SK-N-SH (cell line): ENCODE data around the gene SYNM. TPM values are rescaled to one million over a fixed set of nuclear protein-coding genes. Genes with fewer than 3 reads are reported as not detected.

Experiments
- CTCF ChIA-PET: fragments of 300-600, 350-600 bp; formaldehyde crosslinking; extraction: SDS; loops from one replicate; lab custom pipeline; 2021; lab: Yijun Ruan, JAX
- POLR2A ChIA-PET: fragments of 350-600 bp; sonication (Branson Sonifier 250); formaldehyde crosslinking; extraction: SDS; loops from one replicate; lab custom pipeline; 2020; ENCODE audit warnings: antibody characterized with exemption, inconsistent platforms; lab: Yijun Ruan, JAX
- DNase-seq: peaks from one replicate; pipeline ENCODE4 v3.0.0; 2012
- H2AFZ ChIP-seq: fragments of 200-600 bp; sonication (generic); 2 replicates; pipeline ENCODE4 v1.8.1; 2016; ENCODE audit warnings: antibody characterized with exemption, mild to moderate bottlenecking, low read depth
- H3F3A ChIP-seq: fragments of 200-600 bp; sonication (generic); replicated peaks from 2 replicates; pipeline ENCODE3; 2016; ENCODE audit warnings: antibody characterized with exemption, mild to moderate bottlenecking; ENCODE audit not compliant: insufficient read depth
- H3K27ac ChIP-seq, 2 experiments: fragments of 200-500 bp in 1 of 2; fragments of 200-600 bp in 1 of 2; sonication (Bioruptor generic) in 1 of 2; sonication (generic), shearing (Covaris generic) in 1 of 2; 2 replicates each; pipeline versions ENCODE4 v1.5.1 to v1.6.1; 2014 to 2016; ENCODE audit warnings: low read depth in 2 of 2, inconsistent platforms in 1 of 2, low read length in 1 of 2, mild to moderate bottlenecking in 1 of 2, mixed read lengths in 1 of 2
- H3K27me3 ChIP-seq: fragments of 200-600 bp; sonication (generic), shearing (Covaris generic); 2 replicates; pipeline ENCODE4 v1.6.1; 2016; ENCODE audit warnings: mixed run types; ENCODE audit not compliant: insufficient read depth
- H3K36me3 ChIP-seq, 2 experiments: fragments of 200-500 bp in 1 of 2; fragments of 200-600 bp in 1 of 2; sonication (Bioruptor generic) in 1 of 2; sonication (generic) in 1 of 2; replicated peaks in 1 of 2; 2 replicates each; pipeline versions ENCODE3 to v1.5.1; 2014 to 2016; ENCODE audit warnings: low read length in 1 of 2, mild to moderate bottlenecking in 1 of 2; ENCODE audit not compliant: insufficient read depth in 2 of 2, control insufficient read depth in 1 of 2
- H3K4me1 ChIP-seq, 2 experiments: fragments of 200-500 bp in 1 of 2; fragments of 200-600 bp in 1 of 2; sonication (Bioruptor generic) in 1 of 2; sonication (generic), shearing (Covaris generic) in 1 of 2; 2 replicates each; pipeline versions ENCODE4 v1.5.1 to v1.6.1; 2014 to 2016; ENCODE audit warnings: low read depth in 1 of 2, low read length in 1 of 2, mixed run types in 1 of 2; ENCODE audit not compliant: insufficient read depth in 2 of 2, control insufficient read depth in 1 of 2
- H3K4me2 ChIP-seq: fragments of 200-600 bp; sonication (generic), shearing (Covaris generic); 2 replicates; pipeline ENCODE4 v1.6.1; 2017; ENCODE audit warnings: mixed run types
- H3K4me3 ChIP-seq, 2 experiments: fragments of 200-500 bp in 1 of 2; fragments of 200-600 bp in 1 of 2; sonication (Bioruptor generic) in 1 of 2; sonication (generic), shearing (Covaris generic) in 1 of 2; 2 replicates each; pipeline versions ENCODE4 v1.5.1 to v1.8.1; 2014 to 2016; ENCODE audit warnings: low read depth in 2 of 2, inconsistent platforms in 1 of 2, low read length in 1 of 2, mild to moderate bottlenecking in 1 of 2, mixed read lengths in 1 of 2, moderate library complexity in 1 of 2
- H3K79me2 ChIP-seq: fragments of 200-600 bp; sonication (generic); 2 replicates; pipeline ENCODE4 v1.8.1; 2017; ENCODE audit warnings: mild to moderate bottlenecking; ENCODE audit not compliant: insufficient read depth
- H3K9ac ChIP-seq: fragments of 200-600 bp; sonication (generic); 2 replicates; pipeline ENCODE4 v1.6.1; 2017; ENCODE audit warnings: mixed run types
- H3K9me2 ChIP-seq: fragments of 200-600 bp; sonication (generic); 2 replicates; pipeline ENCODE4 v1.6.1; 2017; ENCODE audit warnings: mixed run types
- H3K9me3 ChIP-seq: fragments of 200-600 bp; sonication (generic); 2 replicates; pipeline ENCODE4 v1.6.1; 2017; ENCODE audit warnings: mixed run types, mild to moderate bottlenecking, moderate library complexity
- H4K20me1 ChIP-seq: fragments of 200-600 bp; sonication (generic); 2 replicates; pipeline ENCODE4 v1.6.1; 2017; ENCODE audit warnings: mild to moderate bottlenecking, mixed run types; ENCODE audit not compliant: insufficient read depth
- CHD2 ChIP-seq: fragments of 150-350 bp; IDR thresholded peaks from 2 replicates; pipeline ENCODE4 v1.6.1; 2018; ENCODE audit warnings: low read length; ENCODE audit not compliant: partially characterized antibody
- FOXJ3 ChIP-seq: sonication (generic); formaldehyde crosslinking; IDR thresholded peaks from 2 replicates; pipeline ENCODE4 v1.5.1; 2020; ENCODE audit warnings: mild to moderate bottlenecking, missing genetic modification reagents
- FOXM1 ChIP-seq: IDR thresholded peaks from 2 replicates; pipeline ENCODE4 v1.4.0; 2012; ENCODE audit warnings: low read depth, mild to moderate bottlenecking
- GABPA ChIP-seq: IDR thresholded peaks from 2 replicates; pipeline ENCODE4 v1.4.0; 2012; ENCODE audit warnings: low read depth, mild to moderate bottlenecking
- MXI1 ChIP-seq: IDR thresholded peaks from 2 replicates; pipeline ENCODE4 v1.6.1; 2012; ENCODE audit warnings: mild to moderate bottlenecking, low read depth, low read length, improper control_type of control experiment
- NFIC ChIP-seq: IDR thresholded peaks from 2 replicates; pipeline ENCODE4 v1.4.0; 2012; ENCODE audit warnings: borderline replicate concordance
- NRF1 ChIP-seq: IDR thresholded peaks from 2 replicates; pipeline ENCODE4 v1.6.1; 2012; ENCODE audit warnings: low read depth, mild to moderate bottlenecking, low read length
- POLR2AphosphoS5 ChIP-seq: IDR thresholded peaks from 2 replicates; pipeline ENCODE4 v1.6.1; 2012; ENCODE audit warnings: low read depth, low read length
- RAD21 ChIP-seq: IDR thresholded peaks from 2 replicates; pipeline ENCODE4 v1.6.1; 2012; ENCODE audit warnings: mild to moderate bottlenecking, low read length
- RXRA ChIP-seq: IDR thresholded peaks from 2 replicates; pipeline ENCODE4 v1.4.0; 2012; ENCODE audit warnings: low read depth, mild to moderate bottlenecking, borderline replicate concordance
- TCF12 ChIP-seq: IDR thresholded peaks from 2 replicates; pipeline ENCODE4 v1.4.0; 2012
- YY1 ChIP-seq: IDR thresholded peaks from 2 replicates; pipeline ENCODE4 v1.4.0; 2012; ENCODE audit warnings: low read depth, mild to moderate bottlenecking
- WGBS: methylation state at CpG from one replicate; pipeline ENCODE4 v1.1.6; 2017; ENCODE audit warnings: low lambda C conversion rate; 5-methylcytosine and 5-hydroxymethylcytosine counted together
- polyA plus RNA-seq, 3 experiments: library from polyadenylated mRNA; depleted of rRNA; stranded (reverse); fragments of >200 nt; gene quantifications; 2 replicates each; pipeline ENCODE4 v1.2.3, GENCODE V29; 2012
- TF ChIP-seq, protein P1 (sequence below): IDR thresholded peaks from 2 replicates; pipeline ENCODE4 v1.4.0; 2012; ENCODE audit warnings: low read depth
- TF ChIP-seq, protein P2 (sequence below): IDR thresholded peaks from 2 replicates; pipeline ENCODE4 v1.6.1; 2012; ENCODE audit warnings: mild to moderate bottlenecking, low read depth, low read length, moderate library complexity
- TF ChIP-seq, protein P3 (sequence below): fragments of 200-600 bp; sonication (generic); IDR thresholded peaks from 2 replicates; pipeline ENCODE4 v1.6.1; 2017; ENCODE audit warnings: antibody characterized with exemption, mild to moderate bottlenecking, moderate library complexity
- TF ChIP-seq, protein P4 (sequence below): IDR thresholded peaks from 2 replicates; pipeline ENCODE4 v1.4.0; 2012; ENCODE audit warnings: low read depth, borderline replicate concordance

The SYNM gene
- polyA plus RNA-seq, 1 of the 3 experiments (the other 2 are of a cell fraction), result 5.0 TPM

DNA sequence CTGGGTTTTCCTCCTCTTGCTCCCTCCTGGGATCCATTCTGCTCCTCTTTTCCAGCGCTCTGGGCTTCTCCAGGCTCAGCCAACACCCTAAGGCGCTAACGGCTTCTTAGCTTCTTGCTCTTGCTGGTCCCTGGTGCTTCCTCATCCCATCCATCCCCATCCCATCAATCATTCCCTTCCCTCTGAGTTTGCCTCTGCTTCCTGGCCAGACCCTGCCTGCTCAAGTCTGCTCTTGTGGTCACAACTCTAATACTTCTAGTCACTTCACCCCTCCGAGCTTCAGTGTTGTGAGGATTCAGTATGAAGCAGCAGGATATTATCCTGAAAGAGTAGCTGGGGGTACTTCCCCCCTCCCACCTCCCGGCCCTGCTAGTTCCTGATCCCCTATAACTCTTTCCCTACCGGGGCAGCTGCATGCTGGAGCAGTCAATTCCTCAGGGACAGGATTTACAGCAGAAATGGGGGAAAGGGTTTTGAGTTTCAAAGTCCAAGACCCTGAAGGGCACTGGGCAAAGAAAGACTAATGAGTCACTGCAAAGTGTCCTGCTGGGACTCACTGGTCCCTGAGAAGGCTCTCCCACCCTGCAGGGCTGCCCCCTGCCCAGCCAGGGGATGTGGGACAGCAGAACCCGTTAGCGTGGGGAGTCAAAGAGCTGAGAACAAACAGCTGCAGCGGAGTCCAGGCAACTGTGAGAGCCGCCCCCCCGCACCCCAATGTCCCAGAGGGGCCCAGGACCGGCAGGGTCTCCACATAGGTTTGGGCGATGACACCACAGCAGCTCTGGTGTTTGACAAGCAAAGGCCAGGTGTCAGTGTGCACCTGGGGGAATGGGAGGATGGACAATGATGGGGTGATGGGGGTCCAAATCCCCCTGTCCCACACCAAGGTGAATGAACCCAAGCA is 2.3 kb upstream of the SYNM start:
- Histone ChIP-seq H3K27me3 (no peaks in the 10 kb centered on the region), H3K9me3 (no peaks in the 10 kb centered on the region), H4K20me1 (no peaks in the 10 kb centered on the region)
- POLR2A ChIA-PET, result interaction anchor here (0.6 kb wide), 1 partner anchor 148 kb away, joined by 3 read pairs; no protein-coding TSS in a partner anchor
- 88% methylated on average over 9 of the region's 13 CpGs for WGBS
- DNase-seq, result peak; percentile 4
- TF ChIP-seq POLR2AphosphoS5 (no peak), NFIC (no peak), GABPA (no peak), FOXJ3 (CRISPR knock-in tag) (no peak), YY1 (no peak), TCF12 (no peak), NRF1 (no peak), CHD2 (no peak), RXRA (no peak), MXI1 (no peak), RAD21 (no peak), FOXM1 (no peak)
- TF ChIP-seq, protein P1, sequence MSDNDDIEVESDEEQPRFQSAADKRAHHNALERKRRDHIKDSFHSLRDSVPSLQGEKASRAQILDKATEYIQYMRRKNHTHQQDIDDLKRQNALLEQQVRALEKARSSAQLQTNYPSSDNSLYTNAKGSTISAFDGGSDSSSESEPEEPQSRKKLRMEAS, result no peak
- TF ChIP-seq, protein P2, sequence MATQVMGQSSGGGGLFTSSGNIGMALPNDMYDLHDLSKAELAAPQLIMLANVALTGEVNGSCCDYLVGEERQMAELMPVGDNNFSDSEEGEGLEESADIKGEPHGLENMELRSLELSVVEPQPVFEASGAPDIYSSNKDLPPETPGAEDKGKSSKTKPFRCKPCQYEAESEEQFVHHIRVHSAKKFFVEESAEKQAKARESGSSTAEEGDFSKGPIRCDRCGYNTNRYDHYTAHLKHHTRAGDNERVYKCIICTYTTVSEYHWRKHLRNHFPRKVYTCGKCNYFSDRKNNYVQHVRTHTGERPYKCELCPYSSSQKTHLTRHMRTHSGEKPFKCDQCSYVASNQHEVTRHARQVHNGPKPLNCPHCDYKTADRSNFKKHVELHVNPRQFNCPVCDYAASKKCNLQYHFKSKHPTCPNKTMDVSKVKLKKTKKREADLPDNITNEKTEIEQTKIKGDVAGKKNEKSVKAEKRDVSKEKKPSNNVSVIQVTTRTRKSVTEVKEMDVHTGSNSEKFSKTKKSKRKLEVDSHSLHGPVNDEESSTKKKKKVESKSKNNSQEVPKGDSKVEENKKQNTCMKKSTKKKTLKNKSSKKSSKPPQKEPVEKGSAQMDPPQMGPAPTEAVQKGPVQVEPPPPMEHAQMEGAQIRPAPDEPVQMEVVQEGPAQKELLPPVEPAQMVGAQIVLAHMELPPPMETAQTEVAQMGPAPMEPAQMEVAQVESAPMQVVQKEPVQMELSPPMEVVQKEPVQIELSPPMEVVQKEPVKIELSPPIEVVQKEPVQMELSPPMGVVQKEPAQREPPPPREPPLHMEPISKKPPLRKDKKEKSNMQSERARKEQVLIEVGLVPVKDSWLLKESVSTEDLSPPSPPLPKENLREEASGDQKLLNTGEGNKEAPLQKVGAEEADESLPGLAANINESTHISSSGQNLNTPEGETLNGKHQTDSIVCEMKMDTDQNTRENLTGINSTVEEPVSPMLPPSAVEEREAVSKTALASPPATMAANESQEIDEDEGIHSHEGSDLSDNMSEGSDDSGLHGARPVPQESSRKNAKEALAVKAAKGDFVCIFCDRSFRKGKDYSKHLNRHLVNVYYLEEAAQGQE, result no peak
- TF ChIP-seq, protein P3, sequence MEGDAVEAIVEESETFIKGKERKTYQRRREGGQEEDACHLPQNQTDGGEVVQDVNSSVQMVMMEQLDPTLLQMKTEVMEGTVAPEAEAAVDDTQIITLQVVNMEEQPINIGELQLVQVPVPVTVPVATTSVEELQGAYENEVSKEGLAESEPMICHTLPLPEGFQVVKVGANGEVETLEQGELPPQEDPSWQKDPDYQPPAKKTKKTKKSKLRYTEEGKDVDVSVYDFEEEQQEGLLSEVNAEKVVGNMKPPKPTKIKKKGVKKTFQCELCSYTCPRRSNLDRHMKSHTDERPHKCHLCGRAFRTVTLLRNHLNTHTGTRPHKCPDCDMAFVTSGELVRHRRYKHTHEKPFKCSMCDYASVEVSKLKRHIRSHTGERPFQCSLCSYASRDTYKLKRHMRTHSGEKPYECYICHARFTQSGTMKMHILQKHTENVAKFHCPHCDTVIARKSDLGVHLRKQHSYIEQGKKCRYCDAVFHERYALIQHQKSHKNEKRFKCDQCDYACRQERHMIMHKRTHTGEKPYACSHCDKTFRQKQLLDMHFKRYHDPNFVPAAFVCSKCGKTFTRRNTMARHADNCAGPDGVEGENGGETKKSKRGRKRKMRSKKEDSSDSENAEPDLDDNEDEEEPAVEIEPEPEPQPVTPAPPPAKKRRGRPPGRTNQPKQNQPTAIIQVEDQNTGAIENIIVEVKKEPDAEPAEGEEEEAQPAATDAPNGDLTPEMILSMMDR, result no peak
- TF ChIP-seq, protein P4, sequence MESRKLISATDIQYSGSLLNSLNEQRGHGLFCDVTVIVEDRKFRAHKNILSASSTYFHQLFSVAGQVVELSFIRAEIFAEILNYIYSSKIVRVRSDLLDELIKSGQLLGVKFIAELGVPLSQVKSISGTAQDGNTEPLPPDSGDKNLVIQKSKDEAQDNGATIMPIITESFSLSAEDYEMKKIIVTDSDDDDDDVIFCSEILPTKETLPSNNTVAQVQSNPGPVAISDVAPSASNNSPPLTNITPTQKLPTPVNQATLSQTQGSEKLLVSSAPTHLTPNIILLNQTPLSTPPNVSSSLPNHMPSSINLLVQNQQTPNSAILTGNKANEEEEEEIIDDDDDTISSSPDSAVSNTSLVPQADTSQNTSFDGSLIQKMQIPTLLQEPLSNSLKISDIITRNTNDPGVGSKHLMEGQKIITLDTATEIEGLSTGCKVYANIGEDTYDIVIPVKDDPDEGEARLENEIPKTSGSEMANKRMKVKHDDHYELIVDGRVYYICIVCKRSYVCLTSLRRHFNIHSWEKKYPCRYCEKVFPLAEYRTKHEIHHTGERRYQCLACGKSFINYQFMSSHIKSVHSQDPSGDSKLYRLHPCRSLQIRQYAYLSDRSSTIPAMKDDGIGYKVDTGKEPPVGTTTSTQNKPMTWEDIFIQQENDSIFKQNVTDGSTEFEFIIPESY, result no peak
- TF ChIP-seq, all 33 proteins: peak for 0
- no peak overlapping the region for H3K4me3 ChIP-seq
- H3K4me2 ChIP-seq, result no peak overlapping the region
- CTCF ChIA-PET, result interaction anchor here (1.1 to 12.3 kb wide), 12 partner anchors 8 to 660 kb away, joined by 3 to 149 read pairs (median 22); no protein-coding TSS in a partner anchor
- H3K9ac ChIP-seq, result no peak overlapping the region
- no peaks in the 10 kb centered on the region; the same call in 1 of the 2 replicates for H3K79me2 ChIP-seq
- peaks cover 0 to 10% of the 10 kb centered on the region in 2 experiments; a peak in 1 of 4 replicates for H3K4me1 ChIP-seq
- no peaks in the 10 kb centered on the region for H3K36me3 ChIP-seq
- H2AFZ ChIP-seq, result no peak overlapping the region
- no peaks in the 10 kb centered on the region for H3F3A ChIP-seq
- H3K27ac ChIP-seq, result no peak overlapping the region
- no peaks in the 10 kb centered on the region for H3K9me2 ChIP-seq
